Gastrocnemius medialis (tissue), 4 donors: ENCODE measurements around the gene POLR2H. TPM values are rescaled to one million over a fixed set of nuclear protein-coding genes. Genes with fewer than 3 reads are reported as not detected.

Experiments
- ATAC-seq, 2 donors: fragments of 150-250 bp; one replicate each; pipeline ENCODE4 v1.9.1; 2016
- DNase-seq, 2 donors: peaks; one replicate each; pipeline ENCODE4 v3.0.0-alpha.2; 2019
- H3K27ac ChIP-seq, 4 donors: fragments of 200-600 bp; sonication (generic); 1 replicate in 1 of 4; 2 replicates in 3 of 4; pipeline ENCODE4 v1.5.1; 2016 to 2018; ENCODE audit warnings: mild to moderate bottlenecking in 2 of 4, moderate library complexity in 1 of 4
- H3K27me3 ChIP-seq, 3 donors: fragments of 200-600 bp; sonication (generic) in 2 of 3; 1 replicate in 1 of 3; 2 replicates in 2 of 3; pipeline versions ENCODE4 v1.5.1 to v1.6.0; 2016 to 2019; ENCODE audit warnings: mild to moderate bottlenecking in 1 of 3, moderate library complexity in 1 of 3
- H3K36me3 ChIP-seq, 2 donors: fragments of 200-600 bp; sonication (generic) in 1 of 2; one replicate each; pipeline ENCODE4 v1.5.1; 2017 to 2018
- H3K4me1 ChIP-seq, 2 donors: fragments of 200-600 bp; sonication (generic) in 1 of 2; one replicate each; pipeline ENCODE4 v1.5.1; 2016 to 2017; ENCODE audit warnings: mild to moderate bottlenecking in 2 of 2
- H3K4me3 ChIP-seq, 4 donors: fragments of 200-600 bp; sonication (generic) in 3 of 4; 1 replicate in 1 of 4; 2 replicates in 3 of 4; pipeline ENCODE4 v1.5.1; 2016 to 2019; ENCODE audit warnings: mild to moderate bottlenecking in 2 of 4
- H3K9me3 ChIP-seq, 3 donors: fragments of 200-600 bp; sonication (generic) in 2 of 3; 1 replicate in 1 of 3; 2 replicates in 2 of 3; pipeline ENCODE4 v1.5.1; 2016 to 2019
- POLR2A ChIP-seq, 2 donors: fragments of 450-650 bp; IDR thresholded peaks; one replicate each; pipeline ENCODE4 v1.6.1; 2017; ENCODE audit warnings: antibody characterized with exemption in 2 of 2, mild to moderate bottlenecking in 2 of 2, moderate library complexity in 2 of 2
- in situ Hi-C, 4 donors: fragments of 200-750 bp; cut with MboI; loops; one replicate each; pipeline versions ENCODE4 v1.15.0 to v1.8.0; 2017; ENCODE audit warnings: low sequenced_read_pairs in 4 of 4
- intact Hi-C: fragments of 100-400 bp; cut with DNase I; formaldehyde crosslinking; loops from one replicate; pipeline ENCODE4 v1.15.1; 2023; ENCODE audit warnings: low total_unique reads
- total RNA-seq, 4 donors: library from RNA; depleted of rRNA; stranded (reverse); fragments of >200 nt; gene quantifications; one replicate each; pipeline versions ENCODE4 v1.1.0 to v1.2.3, GENCODE V29; 2016
- TF ChIP-seq, protein P1 (sequence below), 5 experiments: fragments of 450-650 bp in 3 of 5; fragments of 200-600 bp in 2 of 5; sonication (generic) in 2 of 5; IDR thresholded peaks in 4 of 5; conservative IDR thresholded peaks in 1 of 5; 1 replicate in 4 of 5; 2 replicates in 1 of 5; pipeline ENCODE4 v1.5.1; 2016 to 2019; ENCODE audit warnings: antibody characterized with exemption in 5 of 5, mild to moderate bottlenecking in 3 of 5, moderate library complexity in 3 of 5

POLR2H gene
- total RNA-seq, 4 donors from 2014 or later, result 45.5 to 87.7 (median 53.0) TPM

DNA sequence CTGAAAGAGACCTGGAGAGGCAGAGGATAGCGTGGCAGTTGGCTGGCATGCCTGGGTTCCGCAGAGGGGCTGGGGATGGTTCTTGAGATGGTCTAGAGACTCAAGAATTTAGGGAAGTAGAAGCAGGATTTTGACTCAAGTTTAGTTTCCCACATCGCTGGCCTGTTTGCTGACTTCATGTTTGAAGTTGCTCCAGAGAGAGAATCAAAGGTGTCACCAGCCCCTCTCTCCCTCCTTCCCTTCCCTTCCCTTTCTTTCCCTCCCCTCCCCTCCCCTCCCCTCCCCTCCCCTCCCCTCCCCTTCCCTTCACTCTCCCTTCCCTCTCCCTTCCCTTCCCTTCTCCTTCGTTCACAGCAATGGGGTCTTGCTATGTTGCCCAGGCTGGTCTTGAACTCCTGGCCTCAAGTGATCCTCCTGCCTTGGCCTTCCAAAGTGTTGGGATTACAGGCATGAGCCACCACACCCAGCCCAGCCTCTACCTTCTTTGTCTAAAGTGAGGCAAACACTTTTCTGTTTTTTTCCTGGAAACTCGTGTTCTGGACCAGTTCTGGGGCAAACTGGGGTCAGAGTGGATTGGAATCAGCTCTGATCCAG, 28.5 kb downstream of the POLR2H start:
- Histone ChIP-seq H3K9me3 (no peaks in the 10 kb centered on the region), H3K4me3 (no peak overlapping the region), H3K36me3 (no peaks in the 10 kb centered on the region), H3K27me3 (no peaks in the 10 kb centered on the region), H3K27ac (no peak overlapping the region), H3K4me1 (no peaks in the 10 kb centered on the region)
- in situ Hi-C loops, result no loop called here
- intact Hi-C loops, result no loop called here
- no peak for ATAC-seq
- TF ChIP-seq POLR2A (IDR thresholded peaks at IDR 0.05), result no peak
- TF ChIP-seq, protein P1, sequence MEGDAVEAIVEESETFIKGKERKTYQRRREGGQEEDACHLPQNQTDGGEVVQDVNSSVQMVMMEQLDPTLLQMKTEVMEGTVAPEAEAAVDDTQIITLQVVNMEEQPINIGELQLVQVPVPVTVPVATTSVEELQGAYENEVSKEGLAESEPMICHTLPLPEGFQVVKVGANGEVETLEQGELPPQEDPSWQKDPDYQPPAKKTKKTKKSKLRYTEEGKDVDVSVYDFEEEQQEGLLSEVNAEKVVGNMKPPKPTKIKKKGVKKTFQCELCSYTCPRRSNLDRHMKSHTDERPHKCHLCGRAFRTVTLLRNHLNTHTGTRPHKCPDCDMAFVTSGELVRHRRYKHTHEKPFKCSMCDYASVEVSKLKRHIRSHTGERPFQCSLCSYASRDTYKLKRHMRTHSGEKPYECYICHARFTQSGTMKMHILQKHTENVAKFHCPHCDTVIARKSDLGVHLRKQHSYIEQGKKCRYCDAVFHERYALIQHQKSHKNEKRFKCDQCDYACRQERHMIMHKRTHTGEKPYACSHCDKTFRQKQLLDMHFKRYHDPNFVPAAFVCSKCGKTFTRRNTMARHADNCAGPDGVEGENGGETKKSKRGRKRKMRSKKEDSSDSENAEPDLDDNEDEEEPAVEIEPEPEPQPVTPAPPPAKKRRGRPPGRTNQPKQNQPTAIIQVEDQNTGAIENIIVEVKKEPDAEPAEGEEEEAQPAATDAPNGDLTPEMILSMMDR (IDR thresholded peaks at IDR 0.05 in 4 of 5, conservative IDR thresholded peaks at IDR 0.05 in 1 of 5), result no peak
- no peak for DNase-seq

DNA sequence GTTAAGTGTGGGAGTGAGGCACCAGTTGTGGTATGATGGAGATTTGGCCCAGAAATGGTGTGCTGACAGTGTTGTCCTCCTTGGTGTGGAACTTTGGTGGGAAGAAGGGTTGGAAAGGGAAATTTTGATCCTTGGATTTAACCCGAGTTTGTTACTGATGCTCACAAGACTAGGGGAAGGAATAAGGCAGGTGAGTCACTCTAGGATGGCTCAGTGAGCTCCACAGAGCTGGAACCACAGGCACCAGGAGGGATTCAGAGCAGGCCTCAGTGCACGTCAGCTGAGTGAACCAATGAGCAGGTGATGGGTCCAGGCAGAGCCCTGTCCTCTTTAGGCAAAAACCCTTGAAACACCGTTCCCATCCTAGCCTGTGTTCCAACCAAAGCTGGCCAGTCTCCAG, 29.8 kb downstream of the POLR2H start:
- in situ Hi-C loops, result no loop called here
- H3K4me3 ChIP-seq, result no peak overlapping the region
- no peaks in the 10 kb centered on the region for H3K27me3 ChIP-seq
- no peak for ATAC-seq
- H3K36me3 ChIP-seq, result no peaks in the 10 kb centered on the region
- TF ChIP-seq, protein P1 (IDR thresholded peaks at IDR 0.05 in 4 of 5, conservative IDR thresholded peaks at IDR 0.05 in 1 of 5), result no peak
- TF ChIP-seq POLR2A (IDR thresholded peaks at IDR 0.05), result no peak
- no peaks in the 10 kb centered on the region for H3K9me3 ChIP-seq
- no peak for DNase-seq
- intact Hi-C loops, result no loop called here
- no peak overlapping the region for H3K27ac ChIP-seq
- no peaks in the 10 kb centered on the region for H3K4me1 ChIP-seq

DNA sequence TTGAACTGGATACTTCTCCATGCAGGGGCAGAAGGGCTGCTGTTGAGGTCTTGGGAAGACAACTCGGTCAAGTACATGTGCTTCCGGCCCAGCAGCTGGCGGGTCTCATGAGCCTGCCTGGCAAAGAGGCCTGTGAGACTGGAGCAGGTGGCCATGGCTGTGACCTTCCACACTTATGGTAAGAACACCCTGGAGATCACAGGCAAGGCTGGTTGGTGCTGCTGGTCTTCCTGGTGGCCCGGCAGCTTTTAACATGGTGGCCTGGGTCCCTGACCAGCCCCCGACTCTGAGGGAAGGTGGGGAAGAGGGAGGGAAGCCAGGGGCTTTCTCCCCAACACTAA, 33.8 kb downstream of the POLR2H start:
- TF ChIP-seq POLR2A (IDR thresholded peaks at IDR 0.05), result no peak
- TF ChIP-seq, protein P1 (IDR thresholded peaks at IDR 0.05 in 4 of 5, conservative IDR thresholded peaks at IDR 0.05 in 1 of 5), result no peak
- in situ Hi-C loops (no loop called here), intact Hi-C loops (no loop called here)
- H3K9me3 ChIP-seq, result no peaks in the 10 kb centered on the region
- no peaks in the 10 kb centered on the region for H3K27me3 ChIP-seq
- DNase-seq (no peak), ATAC-seq (peak in 1 of 2 donors; percentile 27)
- no peak overlapping the region for H3K27ac ChIP-seq
- no peak overlapping the region for H3K4me3 ChIP-seq
- no peaks in the 10 kb centered on the region for H3K36me3 ChIP-seq
- H3K4me1 ChIP-seq, result no peaks in the 10 kb centered on the region

DNA sequence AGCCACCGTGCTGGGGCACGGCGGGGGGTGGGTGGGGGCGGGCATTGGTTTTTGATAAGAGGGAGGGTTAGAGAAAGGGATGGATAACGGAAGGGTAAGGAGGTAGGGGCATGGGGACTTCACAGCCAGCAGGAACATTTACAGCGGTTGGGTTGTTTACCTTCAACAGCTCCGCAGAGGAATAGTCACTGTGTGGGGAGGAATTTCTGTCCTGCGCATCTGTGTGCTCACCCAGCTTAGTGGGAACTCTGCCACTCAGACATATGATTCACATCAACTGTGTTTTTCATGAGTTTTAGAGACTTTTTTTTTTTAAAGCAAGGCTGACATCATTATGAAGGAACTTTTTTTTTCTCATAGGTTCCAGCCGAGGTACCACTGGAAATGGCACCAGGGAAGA, 37.9 kb downstream of the POLR2H start:
- Histone ChIP-seq H3K27ac (no peak overlapping the region), H3K4me3 (no peak overlapping the region), H3K4me1 (no peaks in the 10 kb centered on the region), H3K36me3 (no peaks in the 10 kb centered on the region), H3K9me3 (no peaks in the 10 kb centered on the region), H3K27me3 (peaks cover 0 to 10% (median 0%) of the 10 kb centered on the region in 3 donors)
- DNase-seq (no peak), ATAC-seq (peak in 1 of 2 donors; percentile 41)
- intact Hi-C loops, result no loop called here
- in situ Hi-C loops, result no loop called here
- no peak for TF ChIP-seq POLR2A (IDR thresholded peaks at IDR 0.05)
- TF ChIP-seq, protein P1 (IDR thresholded peaks at IDR 0.05 in 4 of 5, conservative IDR thresholded peaks at IDR 0.05 in 1 of 5), result no peak
